ENCODE results near the gene MRPL49. TPM values are rescaled to one million over a fixed set of nuclear protein-coding genes. Genes with fewer than 3 reads are reported as not detected.
A peak's percentile ranks its signal among the peaks of the same experiment; 100 is the strongest.

The MRPL49 gene
- total and polyA plus RNA-seq, 2 of the 8 experiments (the other 6 are each of a cell fraction or from before 2014, with no cell fraction given) = 54.0 to 84.8 TPM

DNA sequence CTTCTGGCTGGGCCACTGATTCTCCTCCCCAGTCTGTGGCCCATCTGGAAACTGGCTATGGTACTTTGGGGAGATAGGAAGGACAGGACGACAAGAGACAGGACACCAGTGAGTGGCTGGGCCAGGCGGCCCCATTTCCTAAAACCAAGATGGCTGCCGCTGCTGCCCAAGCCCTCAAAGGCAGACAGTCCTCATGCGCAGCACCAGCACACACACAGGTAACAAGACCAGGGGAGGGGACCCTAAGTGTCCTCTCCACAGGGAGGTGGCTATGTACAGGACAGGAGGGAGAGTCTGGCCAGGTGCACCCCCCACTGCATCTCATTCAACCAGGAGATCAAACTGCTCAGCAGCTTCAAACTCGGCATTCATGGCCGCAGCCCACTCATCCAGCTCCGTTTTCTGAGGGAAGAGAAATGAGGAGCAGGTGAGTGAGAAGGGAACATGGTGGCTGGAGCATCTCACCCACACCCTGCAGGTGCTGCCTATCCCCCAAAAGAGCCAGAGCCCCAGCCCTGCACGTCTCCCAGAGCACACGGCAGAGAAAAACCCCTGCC is 43.3 kb upstream of the MRPL49 start:
- DNase-seq (ENCODE audit: low read depth in 1 of 2, low spot score in 2 of 2) = no peak
- no peak overlapping the region for H3K23ac ChIP-seq (ENCODE audit: insufficient read length)
- peaks cover 0 to 6% (median 3%) of the 10 kb centered on the region in 4 experiments; a peak in 4 of 7 replicates for H3K4me1 ChIP-seq (replicated peaks in 1 of 4; ENCODE audit: control insufficient read depth in 3 of 4, insufficient read depth in 4 of 4, low read length in 3 of 4)
- peaks cover 10 to 44% of the 10 kb centered on the region in 2 experiments for H3K79me2 ChIP-seq (ENCODE audit: control insufficient read depth in 1 of 2, insufficient read depth in 2 of 2, low read length in 2 of 2)
- H4K20me1 ChIP-seq (replicated peaks in 1 of 2; ENCODE audit: control insufficient read depth in 1 of 2, insufficient read depth in 2 of 2, low read length in 2 of 2) = peaks cover 10 to 11% of the 10 kb centered on the region in 2 experiments
- H3K36me3 ChIP-seq (ENCODE audit: control insufficient read depth in 2 of 4, insufficient read depth in 4 of 4, low read length in 3 of 4) = peaks cover 20 to 41% (median 36%) of the 10 kb centered on the region in 4 experiments
- POLR2A ChIA-PET (ENCODE audit: partially characterized antibody) = interaction anchor here (0.6 to 21.6 kb wide), 13 partner anchors 10 to 80 kb away, joined by 3 to 230 read pairs (median 3); partner anchors contain the start of genes ARL2, FAU, MRPL49 and VPS51
- H3K18ac ChIP-seq (ENCODE audit: extremely low read depth, low read length) = no peak overlapping the region
- H3K4me2 ChIP-seq (ENCODE audit: insufficient read depth in 1 of 2, low read depth in 2 of 2, low read length in 2 of 2) = no peak overlapping the region
- no peak for FAIRE-seq
- peak; percentile 7; the same call in 1 of the 2 replicates for TF ChIP-seq POLR2AphosphoS5 (IDR thresholded peaks at IDR 0.05; ENCODE audit: low read depth, low read length)
- TF ChIP-seq CREB1 (IDR thresholded peaks at IDR 0.05) = no peak
- no peak for TF ChIP-seq KDM5A (IDR thresholded peaks at IDR 0.05; ENCODE audit: low read length)
- TF ChIP-seq POLR2A (IDR thresholded peaks at IDR 0.05; ENCODE audit: control extremely low read depth in 1 of 2, low read depth in 2 of 2, low read length in 2 of 2) = 0 out of 3 replicates have a peak, but pooled peaks of 1 of the 2 experiments have one; percentile 3
- no peak for TF ChIP-seq TCF12 (IDR thresholded peaks at IDR 0.05; ENCODE audit: low read depth, low read length)
- TF ChIP-seq YY1 (IDR thresholded peaks at IDR 0.05; ENCODE audit: low read depth, low read length) = peak; percentile 83; the same call in 1 of the 2 replicates
- no peak overlapping the region for H3K4me3 ChIP-seq (ENCODE audit: extremely low read depth in 1 of 4, insufficient read depth in 2 of 4, low read depth in 3 of 4, low read length in 4 of 4)
- no peak overlapping the region for H2AFZ ChIP-seq (ENCODE audit: low read length)
- no peaks in the 10 kb centered on the region for H3K27me3 ChIP-seq (replicated peaks in 1 of 4; ENCODE audit: control insufficient read depth in 3 of 4, extremely low read depth in 1 of 4, insufficient read depth in 3 of 4, low read length in 3 of 4)
- no peak overlapping the region for H3K4ac ChIP-seq (replicated peaks; ENCODE audit: insufficient read length, low read depth, low read length)
- H3K9ac ChIP-seq (replicated peaks in 1 of 4; ENCODE audit: extremely low read depth in 1 of 4, low read depth in 3 of 4, low read length in 3 of 4) = no peak overlapping the region
- H4K5ac ChIP-seq (ENCODE audit: insufficient read length, low read depth, low read length) = no peak overlapping the region
- H2BK12ac ChIP-seq (ENCODE audit: low read depth, low read length) = no peak overlapping the region
- H2BK120ac ChIP-seq (replicated peaks; ENCODE audit: low read depth, low read length) = no peak overlapping the region
- no peak overlapping the region for H2AK5ac ChIP-seq (ENCODE audit: low read depth, low read length)
- no peak overlapping the region for H4K8ac ChIP-seq (ENCODE audit: extremely low read depth, insufficient read depth, low read length)
- no peak overlapping the region for H3K14ac ChIP-seq (ENCODE audit: insufficient read length)
- no peak overlapping the region for H2BK15ac ChIP-seq (ENCODE audit: low read length)
- 93% methylated on average over 9 of the region's 9 CpGs; no CpG with 5 or more reads in 1 of the 2 experiments for WGBS, 2 experiments (ENCODE audit: extremely low coverage in 1 of 2, insufficient coverage in 1 of 2, insufficient read length in 1 of 2, insufficient replicate concordance in 2 of 2, low coverage in 1 of 2, low lambda C conversion rate in 2 of 2, missing lambda C conversion rate in 1 of 2)
- peaks cover 12% of the 10 kb centered on the region; the same call in 1 of the 2 replicates for H3K79me1 ChIP-seq (ENCODE audit: low read depth, low read length)
- H2BK5ac ChIP-seq (ENCODE audit: low read depth, low read length) = no peak overlapping the region
- H3K56ac ChIP-seq (replicated peaks; ENCODE audit: insufficient read length, low read depth, low read length) = no peak overlapping the region
- no peak overlapping the region for H4K91ac ChIP-seq (replicated peaks; ENCODE audit: insufficient read length, low read length)
- CTCF ChIA-PET (ENCODE audit: partially characterized antibody) = interaction anchor here (0.6 to 4.7 kb wide), 25 partner anchors 10 to 481 kb away, joined by 3 to 28 read pairs (median 4); partner anchors contain the start of genes NAALADL1 and PYGM
- H3K27ac ChIP-seq (ENCODE audit: low read depth, low read length) = no peak overlapping the region
- peaks cover 4% of the 10 kb centered on the region; the same call in 1 of the 2 replicates for H3K23me2 ChIP-seq (ENCODE audit: low read depth, low read length)
- H3K9me3 ChIP-seq (ENCODE audit: insufficient read depth in 2 of 2, low read depth in 1 of 2, low read length in 1 of 2) = no peaks in the 10 kb centered on the region
- H2BK20ac ChIP-seq (ENCODE audit: low read length) = no peak overlapping the region

Measured in H1 (cell line).